HFFc6 (cell line): Measurements from ENCODE around the gene PLD6. TPM values are rescaled to one million over a fixed set of nuclear protein-coding genes. Genes with fewer than 3 reads are reported as not detected.

Experiments used
- DNase-seq: peaks from one replicate; pipeline ENCODE4 v3.0.0-alpha.2; 2018
- H3K27ac Mint-ChIP-seq: 2 replicates; pipeline ENCODE4 v1.8.0; 2020; ENCODE audit warnings: mild to moderate bottlenecking, mixed read lengths
- H3K27me3 Mint-ChIP-seq: 2 replicates; pipeline ENCODE4 v1.8.0; 2021; ENCODE audit warnings: mild to moderate bottlenecking, moderate library complexity, mixed read lengths; ENCODE audit not compliant: insufficient read depth
- H3K36me3 Mint-ChIP-seq: 2 replicates; pipeline ENCODE4 v1.8.0; 2021; ENCODE audit warnings: low read depth, mixed read lengths
- H3K4me1 Mint-ChIP-seq: 2 replicates; pipeline ENCODE4 v1.8.0; 2020; ENCODE audit warnings: low read depth, mixed read lengths
- H3K4me3 Mint-ChIP-seq: 2 replicates; pipeline ENCODE4 v1.8.0; 2020; ENCODE audit warnings: mild to moderate bottlenecking, moderate library complexity, mixed read lengths
- H3K9me3 Mint-ChIP-seq: 2 replicates; pipeline ENCODE4 v1.8.0; 2020; ENCODE audit warnings: mild to moderate bottlenecking, mixed read lengths
- total RNA-seq, 6 experiments: library from RNA; stranded (reverse); fragmentation: NEBNext Ultra II Directional; extraction: Animal tissue kit (Norgen Biotek cat#: 25700); gene quantifications; 2 replicates in 1 of 6; 3 replicates in 5 of 6; pipeline ENCODE4 v1.2.3, GENCODE V29; 2021
- TF ChIP-seq, protein P1 (sequence below): fragments of 200-600 bp; sonication (generic); IDR thresholded peaks from 2 replicates; pipeline ENCODE4 v1.5.0; 2021; ENCODE audit warnings: antibody characterized with exemption, mild to moderate bottlenecking

PLD6 gene
- total RNA-seq, 6 experiments from 2014 or later, result 1.7 to 3.6 (median 2.3) TPM

DNA sequence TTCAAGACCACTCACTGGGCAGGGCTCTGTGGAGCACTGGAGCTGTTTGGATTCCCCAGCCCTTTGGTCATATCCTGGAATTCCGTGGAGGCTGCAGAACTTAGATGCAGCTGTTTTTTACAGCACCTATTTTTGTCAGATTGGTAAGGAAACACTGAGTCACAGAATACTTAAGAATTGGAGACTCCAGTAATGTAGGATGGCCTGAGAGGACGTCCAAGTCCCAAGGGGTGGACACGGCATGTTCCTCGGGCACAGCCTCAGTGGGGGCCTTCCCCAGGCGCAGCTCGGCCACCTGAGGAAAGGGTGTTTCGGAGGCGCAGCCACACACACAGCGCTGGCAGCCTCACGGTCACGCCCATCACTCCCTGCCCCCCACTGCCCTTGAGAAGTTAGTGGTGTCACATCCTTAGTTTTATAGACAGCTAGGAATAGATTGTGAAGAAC lies 14.8 kb downstream of the PLD6 start:
- DNase-seq, result peak; percentile 77
- peaks cover 7% of the 10 kb centered on the region for H3K36me3 Mint-ChIP-seq
- no peaks in the 10 kb centered on the region for H3K9me3 Mint-ChIP-seq
- peak overlapping the region; percentile 77 for H3K4me3 Mint-ChIP-seq
- H3K27ac Mint-ChIP-seq, result peak overlapping the region; percentile 94
- peaks cover 30% of the 10 kb centered on the region for H3K4me1 Mint-ChIP-seq
- TF ChIP-seq, protein P1, sequence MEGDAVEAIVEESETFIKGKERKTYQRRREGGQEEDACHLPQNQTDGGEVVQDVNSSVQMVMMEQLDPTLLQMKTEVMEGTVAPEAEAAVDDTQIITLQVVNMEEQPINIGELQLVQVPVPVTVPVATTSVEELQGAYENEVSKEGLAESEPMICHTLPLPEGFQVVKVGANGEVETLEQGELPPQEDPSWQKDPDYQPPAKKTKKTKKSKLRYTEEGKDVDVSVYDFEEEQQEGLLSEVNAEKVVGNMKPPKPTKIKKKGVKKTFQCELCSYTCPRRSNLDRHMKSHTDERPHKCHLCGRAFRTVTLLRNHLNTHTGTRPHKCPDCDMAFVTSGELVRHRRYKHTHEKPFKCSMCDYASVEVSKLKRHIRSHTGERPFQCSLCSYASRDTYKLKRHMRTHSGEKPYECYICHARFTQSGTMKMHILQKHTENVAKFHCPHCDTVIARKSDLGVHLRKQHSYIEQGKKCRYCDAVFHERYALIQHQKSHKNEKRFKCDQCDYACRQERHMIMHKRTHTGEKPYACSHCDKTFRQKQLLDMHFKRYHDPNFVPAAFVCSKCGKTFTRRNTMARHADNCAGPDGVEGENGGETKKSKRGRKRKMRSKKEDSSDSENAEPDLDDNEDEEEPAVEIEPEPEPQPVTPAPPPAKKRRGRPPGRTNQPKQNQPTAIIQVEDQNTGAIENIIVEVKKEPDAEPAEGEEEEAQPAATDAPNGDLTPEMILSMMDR, result no peak
- peaks cover 16% of the 10 kb centered on the region for H3K27me3 Mint-ChIP-seq

DNA sequence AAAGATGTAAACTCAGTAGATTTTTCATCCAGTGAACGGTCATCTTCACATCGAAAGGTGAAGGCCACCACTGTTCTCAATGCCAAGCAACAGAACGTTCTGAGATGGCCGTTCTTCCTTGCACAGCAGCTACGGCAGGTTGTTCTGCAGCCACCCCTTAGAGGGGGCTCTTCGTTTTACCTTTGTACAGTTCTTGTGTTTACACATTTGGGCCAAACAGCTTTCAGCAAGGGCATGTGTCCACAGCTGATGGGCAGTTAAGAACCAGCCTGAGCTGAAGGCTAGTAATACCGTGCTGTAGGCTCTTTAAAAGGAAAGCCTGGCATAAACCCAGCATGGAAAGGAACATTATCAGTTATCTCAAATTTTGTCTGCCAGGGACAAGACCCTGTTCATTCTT lies 15.9 kb downstream of the PLD6 start:
- Mint-ChIP-seq H3K27ac (peak overlapping the region; percentile 94), H3K4me1 (peaks cover 30% of the 10 kb centered on the region), H3K27me3 (peaks cover 18% of the 10 kb centered on the region), H3K4me3 (no peak overlapping the region), H3K36me3 (peaks cover 16% of the 10 kb centered on the region), H3K9me3 (no peaks in the 10 kb centered on the region)
- TF ChIP-seq, protein P1, result no peak
- DNase-seq, result no peak

DNA sequence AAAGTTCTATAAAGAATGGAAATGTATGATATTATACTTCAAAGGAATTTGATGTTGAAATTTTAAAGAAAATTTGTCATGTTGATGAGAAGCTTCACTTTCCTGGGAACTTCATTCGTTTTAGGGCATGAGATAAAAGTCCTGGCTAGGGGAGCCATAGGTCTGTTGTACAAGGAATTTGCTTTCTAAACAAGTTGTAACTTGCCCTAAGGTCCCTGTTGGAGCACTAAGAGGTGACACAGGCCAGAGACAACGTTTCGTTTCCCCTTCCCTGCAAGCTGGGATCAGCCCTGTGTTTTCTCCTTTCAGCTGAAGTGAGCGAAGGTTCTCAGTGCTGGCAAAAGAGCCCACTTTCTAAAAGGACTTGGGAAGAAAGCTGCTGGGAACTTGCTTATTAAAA lies 16.6 kb downstream of the PLD6 start:
- peaks cover 19% of the 10 kb centered on the region for H3K36me3 Mint-ChIP-seq
- no peaks in the 10 kb centered on the region for H3K9me3 Mint-ChIP-seq
- TF ChIP-seq, protein P1, result no peak
- H3K4me3 Mint-ChIP-seq, result no peak overlapping the region
- H3K27me3 Mint-ChIP-seq, result peaks cover 20% of the 10 kb centered on the region
- DNase-seq, result no peak
- H3K4me1 Mint-ChIP-seq, result peaks cover 30% of the 10 kb centered on the region
- peak overlapping the region; percentile 48 for H3K27ac Mint-ChIP-seq

DNA sequence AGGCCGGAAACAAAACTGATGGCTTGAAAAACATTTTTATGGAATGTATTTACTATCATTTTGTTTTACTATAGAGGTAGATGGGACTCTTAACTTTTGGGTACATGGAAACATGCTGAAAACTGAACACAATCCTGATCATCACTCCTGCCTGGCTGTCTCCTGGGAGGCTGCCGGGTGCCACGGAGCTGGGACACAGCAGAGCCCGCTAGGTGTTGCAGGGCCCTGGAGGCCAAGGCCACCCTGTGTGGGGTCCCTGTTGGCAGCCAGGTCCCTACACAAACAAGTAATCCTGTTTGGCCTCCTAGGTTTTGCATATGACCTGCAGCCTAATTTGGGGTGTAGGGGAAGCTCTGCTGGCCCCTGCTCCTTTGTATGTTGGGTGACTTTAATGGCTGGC lies 17.5 kb downstream of the PLD6 start:
- Mint-ChIP-seq H3K9me3 (no peaks in the 10 kb centered on the region), H3K4me3 (no peak overlapping the region), H3K4me1 (peaks cover 30% of the 10 kb centered on the region), H3K27ac (no peak overlapping the region), H3K27me3 (peaks cover 22% of the 10 kb centered on the region), H3K36me3 (peaks cover 21% of the 10 kb centered on the region)
- TF ChIP-seq, protein P1, result no peak
- no peak for DNase-seq

DNA sequence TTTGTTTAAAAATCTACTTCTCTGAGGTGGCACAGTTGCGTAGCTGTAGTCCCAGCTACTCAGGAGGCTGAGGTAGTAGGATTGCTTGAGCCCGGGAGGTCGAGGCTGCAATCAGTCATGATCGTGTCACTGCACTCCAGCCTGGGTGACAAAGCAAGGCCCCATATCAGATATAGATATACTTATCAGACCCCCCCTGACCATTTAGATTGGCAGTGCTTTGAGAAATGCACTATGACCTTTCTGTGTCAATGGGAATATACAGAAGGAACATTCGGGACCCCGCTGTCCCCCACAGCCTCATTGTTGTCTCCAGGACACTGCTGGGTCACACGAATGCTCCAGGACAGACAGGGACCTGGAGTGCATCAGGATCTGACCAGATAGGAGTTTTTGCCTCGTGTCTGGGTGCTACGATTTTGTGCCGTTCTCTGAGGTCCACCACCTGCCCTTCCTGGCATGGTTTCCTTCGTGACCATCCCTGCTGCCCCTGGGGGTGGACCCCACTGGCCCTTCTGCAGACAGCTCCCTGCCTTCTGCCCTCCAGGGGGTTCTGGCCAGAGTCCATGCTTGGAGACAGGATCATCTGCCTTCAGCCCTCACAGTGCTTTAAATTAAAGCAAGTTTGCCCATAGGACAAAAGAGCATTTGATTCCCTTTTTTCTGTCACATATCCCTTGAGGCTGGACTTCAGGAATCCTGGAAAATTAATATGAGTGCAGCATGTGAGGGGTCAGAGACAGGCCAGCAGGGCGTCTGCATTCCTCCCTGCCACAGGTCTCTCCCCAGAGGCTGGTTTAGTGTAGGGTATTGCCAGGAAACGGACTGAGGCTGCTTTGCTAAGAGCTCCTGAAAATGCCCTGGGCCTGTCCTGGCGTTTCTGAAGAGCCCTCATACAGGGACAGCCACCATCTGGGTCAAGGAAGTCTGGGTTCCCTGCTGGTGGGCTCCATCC lies 19.3 kb downstream of the PLD6 start:
- H3K27ac Mint-ChIP-seq, result no peak overlapping the region

More for the DNA sequence above, 19.3 kb downstream of the PLD6 start:
- no peak for DNase-seq
- TF ChIP-seq, protein P1, result no peak
- H3K4me1 Mint-ChIP-seq, result peaks cover 30% of the 10 kb centered on the region
- H3K36me3 Mint-ChIP-seq, result peaks cover 27% of the 10 kb centered on the region
- H3K4me3 Mint-ChIP-seq, result no peak overlapping the region
- peaks cover 19% of the 10 kb centered on the region for H3K27me3 Mint-ChIP-seq
- no peaks in the 10 kb centered on the region for H3K9me3 Mint-ChIP-seq
